Measurements from ENCODE around the gene OR6C76. TPM values are rescaled to one million over a fixed set of nuclear protein-coding genes. Genes with fewer than 3 reads are reported as not detected.

OR6C76 gene
- total RNA-seq, 2 experiments from 2014 or later, result not detected

DNA sequence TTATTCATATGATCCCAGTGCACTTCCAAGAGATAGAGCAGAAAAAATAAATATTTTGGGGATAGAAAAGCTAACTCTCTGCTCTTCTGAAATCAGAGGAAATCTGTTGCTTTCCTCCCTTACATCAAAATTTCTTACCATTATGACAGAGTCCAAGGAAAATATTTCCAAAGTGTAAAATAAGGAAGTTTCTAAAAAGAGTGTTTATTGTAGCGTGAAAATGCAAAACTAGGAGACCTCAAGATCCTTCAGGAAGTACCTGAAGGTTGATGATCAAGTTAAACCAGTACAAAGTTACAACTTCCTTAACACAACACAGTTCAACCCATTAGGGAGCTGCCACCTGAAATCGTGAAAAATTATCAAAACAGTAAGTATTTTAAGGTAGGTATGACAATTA, 17.7 kb downstream of the OR6C76 start, which contains the start of gene OR6C2:
Gene OR6C2 (plus strand): TSS at position 301 of the 400 bp plus-strand sequence. CDS start 8,138 bp downstream, outside the sequence.
- ChIA-PET CTCF (ENCODE audit: unreplicated experiment) (no interaction called here), POLR2A (interaction anchor here (1.0 kb wide), 1 partner anchor 25 kb away, joined by 3 read pairs; no protein-coding TSS in a partner anchor)

DNA sequence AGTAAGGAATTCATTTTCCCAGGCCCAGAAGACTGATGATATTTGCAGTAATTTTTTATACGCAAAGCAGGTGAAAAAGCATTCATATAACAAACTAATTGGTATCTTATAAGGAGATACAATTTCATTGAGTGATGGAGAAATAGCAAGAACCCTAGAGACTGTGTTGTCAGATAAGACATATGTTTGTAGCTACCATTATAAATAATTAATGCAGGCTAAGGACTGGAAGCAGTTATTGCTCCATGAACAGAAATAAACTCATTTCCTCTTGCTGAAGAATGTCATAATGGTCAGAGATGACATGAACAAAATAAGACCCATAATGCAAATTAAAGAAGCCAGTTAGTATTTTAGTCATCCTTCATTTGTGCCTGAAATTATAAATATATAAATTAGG, 19.3 kb downstream of the OR6C76 start:
- Histone ChIP-seq H3K9me3 (ENCODE audit: low read length) (no peaks in the 10 kb centered on the region), H3K4me1 (ENCODE audit: insufficient read depth, low read length, poor library complexity, severe bottlenecking) (no peaks in the 10 kb centered on the region), H3K4me2 (ENCODE audit: low read length) (no peak overlapping the region), H3K4me3 (ENCODE audit: low read depth, low read length, poor library complexity, severe bottlenecking) (no peak overlapping the region), H4K20me1 (ENCODE audit: insufficient read depth, low read length) (no peaks in the 10 kb centered on the region), H3K36me3 (ENCODE audit: insufficient read depth, low read length) (no peaks in the 10 kb centered on the region), H2AFZ (ENCODE audit: low read length) (no peak overlapping the region), H3K79me2 (ENCODE audit: insufficient read depth, low read depth, low read length) (no peaks in the 10 kb centered on the region), H3K9me2 (ENCODE audit: insufficient read depth, low read length) (no peaks in the 10 kb centered on the region), H3K27ac (ENCODE audit: low read depth, low read length, poor library complexity, severe bottlenecking) (no peak overlapping the region)
- no peak for DNase-seq (ENCODE audit: low spot score)
- TF ChIP-seq, protein P1, sequence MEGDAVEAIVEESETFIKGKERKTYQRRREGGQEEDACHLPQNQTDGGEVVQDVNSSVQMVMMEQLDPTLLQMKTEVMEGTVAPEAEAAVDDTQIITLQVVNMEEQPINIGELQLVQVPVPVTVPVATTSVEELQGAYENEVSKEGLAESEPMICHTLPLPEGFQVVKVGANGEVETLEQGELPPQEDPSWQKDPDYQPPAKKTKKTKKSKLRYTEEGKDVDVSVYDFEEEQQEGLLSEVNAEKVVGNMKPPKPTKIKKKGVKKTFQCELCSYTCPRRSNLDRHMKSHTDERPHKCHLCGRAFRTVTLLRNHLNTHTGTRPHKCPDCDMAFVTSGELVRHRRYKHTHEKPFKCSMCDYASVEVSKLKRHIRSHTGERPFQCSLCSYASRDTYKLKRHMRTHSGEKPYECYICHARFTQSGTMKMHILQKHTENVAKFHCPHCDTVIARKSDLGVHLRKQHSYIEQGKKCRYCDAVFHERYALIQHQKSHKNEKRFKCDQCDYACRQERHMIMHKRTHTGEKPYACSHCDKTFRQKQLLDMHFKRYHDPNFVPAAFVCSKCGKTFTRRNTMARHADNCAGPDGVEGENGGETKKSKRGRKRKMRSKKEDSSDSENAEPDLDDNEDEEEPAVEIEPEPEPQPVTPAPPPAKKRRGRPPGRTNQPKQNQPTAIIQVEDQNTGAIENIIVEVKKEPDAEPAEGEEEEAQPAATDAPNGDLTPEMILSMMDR (conservative IDR thresholded peaks at IDR 0.05; ENCODE audit: low read length), result no peak
- no peak for TF ChIP-seq EZH2phosphoT487 (IDR thresholded peaks at IDR 0.05; ENCODE audit: borderline replicate concordance, low read depth, low read length)
- ChIA-PET CTCF (ENCODE audit: unreplicated experiment) (no interaction called here), POLR2A (interaction anchor here (0.7 kb wide), 1 partner anchor 11 kb away, joined by 3 read pairs; no protein-coding TSS in a partner anchor)
- BruUV-seq (replicated peaks), result no TSS peak
- intact Hi-C loops (cut with micrococcal nuclease; ENCODE audit: unreplicated experiment), result loop anchor here (5.0 kb wide), 1 partner anchor 172 kb away; no protein-coding TSS in a partner anchor

More for the DNA sequence above, 17.7 kb downstream of the OR6C76 start, which contains the start of gene OR6C2:
- H3K36me3 ChIP-seq (ENCODE audit: insufficient read depth, low read length), result no peaks in the 10 kb centered on the region
- no peak within 1 kb of the TSS for H3K4me3 ChIP-seq (ENCODE audit: low read depth, low read length, poor library complexity, severe bottlenecking)
- H4K20me1 ChIP-seq (ENCODE audit: insufficient read depth, low read length), result no peaks in the 10 kb centered on the region
- H3K79me2 ChIP-seq (ENCODE audit: insufficient read depth, low read depth, low read length), result no peaks in the 10 kb centered on the region
- intact Hi-C loops (cut with micrococcal nuclease; ENCODE audit: unreplicated experiment), result no loop called here
- no peaks in the 10 kb centered on the region for H3K9me3 ChIP-seq (ENCODE audit: low read length)
- no peak for TF ChIP-seq EZH2phosphoT487 (IDR thresholded peaks at IDR 0.05; ENCODE audit: borderline replicate concordance, low read depth, low read length)
- TF ChIP-seq, protein P1 (conservative IDR thresholded peaks at IDR 0.05; ENCODE audit: low read length), result no peak
- no TSS peak for BruUV-seq (replicated peaks)
- no peak within 1 kb of the TSS for H3K4me2 ChIP-seq (ENCODE audit: low read length)
- DNase-seq (ENCODE audit: low spot score), result no peak
- H3K27ac ChIP-seq (ENCODE audit: low read depth, low read length, poor library complexity, severe bottlenecking), result no peak within 1 kb of the TSS
- no peak within 1 kb of the TSS for H2AFZ ChIP-seq (ENCODE audit: low read length)
- no peaks in the 10 kb centered on the region for H3K9me2 ChIP-seq (ENCODE audit: insufficient read depth, low read length)
- no peaks in the 10 kb centered on the region for H3K4me1 ChIP-seq (ENCODE audit: insufficient read depth, low read length, poor library complexity, severe bottlenecking)

DNA sequence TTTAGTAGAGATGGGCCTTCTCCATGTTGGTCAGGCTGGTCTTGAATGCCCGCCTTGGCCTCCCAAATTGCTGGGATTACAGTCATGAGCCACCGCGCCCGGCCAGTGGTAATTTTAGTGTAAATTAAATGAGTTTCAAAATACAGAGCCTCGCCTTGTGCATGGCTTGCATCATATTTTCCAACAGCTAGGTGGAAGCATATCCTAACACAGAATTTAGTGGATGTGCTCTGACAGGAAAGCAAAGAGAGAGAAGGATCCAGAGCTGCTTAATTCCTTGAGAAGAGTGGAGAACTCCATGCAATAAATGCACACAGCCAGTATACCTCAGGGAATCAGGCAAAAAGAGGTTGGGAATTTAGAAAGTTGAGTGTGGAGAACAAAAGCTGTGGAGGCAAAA, 20.3 kb downstream of the OR6C76 start:
- Histone ChIP-seq H3K36me3 (ENCODE audit: insufficient read depth, low read length) (no peaks in the 10 kb centered on the region), H3K9me2 (ENCODE audit: insufficient read depth, low read length) (peaks cover 2% of the 10 kb centered on the region; the same call in 1 of the 2 replicates), H3K4me3 (ENCODE audit: low read depth, low read length, poor library complexity, severe bottlenecking) (no peak overlapping the region), H3K4me1 (ENCODE audit: insufficient read depth, low read length, poor library complexity, severe bottlenecking) (no peaks in the 10 kb centered on the region), H2AFZ (ENCODE audit: low read length) (no peak overlapping the region), H3K79me2 (ENCODE audit: insufficient read depth, low read depth, low read length) (no peaks in the 10 kb centered on the region), H3K4me2 (ENCODE audit: low read length) (no peak overlapping the region), H3K27ac (ENCODE audit: low read depth, low read length, poor library complexity, severe bottlenecking) (no peak overlapping the region), H4K20me1 (ENCODE audit: insufficient read depth, low read length) (no peaks in the 10 kb centered on the region), H3K9me3 (ENCODE audit: low read length) (no peaks in the 10 kb centered on the region)
- ChIA-PET POLR2A (no interaction called here), CTCF (ENCODE audit: unreplicated experiment) (no interaction called here)
- no TSS peak for BruUV-seq (replicated peaks)
- TF ChIP-seq EZH2phosphoT487 (IDR thresholded peaks at IDR 0.05; ENCODE audit: borderline replicate concordance, low read depth, low read length), result no peak
- TF ChIP-seq, protein P1 (conservative IDR thresholded peaks at IDR 0.05; ENCODE audit: low read length), result peak; percentile 32; the same call in 1 of the 2 replicates
- intact Hi-C loops (cut with micrococcal nuclease; ENCODE audit: unreplicated experiment), result loop anchor here (5.0 kb wide), 1 partner anchor 171 kb away; no protein-coding TSS in a partner anchor
- DNase-seq (ENCODE audit: low spot score), result no peak

Measured in OCI-LY7 (cell line).